Activated CD4-positive, alpha-beta T cell treated with anti-CD3 and anti-CD28 coated beads for 48 hours (primary cell): ENCODE results near the gene TIE1.

Experiments
- DNase-seq: peaks from one replicate; pipeline ENCODE4 v3.0.0-alpha.2; 2020

TIE1 gene

DNA sequence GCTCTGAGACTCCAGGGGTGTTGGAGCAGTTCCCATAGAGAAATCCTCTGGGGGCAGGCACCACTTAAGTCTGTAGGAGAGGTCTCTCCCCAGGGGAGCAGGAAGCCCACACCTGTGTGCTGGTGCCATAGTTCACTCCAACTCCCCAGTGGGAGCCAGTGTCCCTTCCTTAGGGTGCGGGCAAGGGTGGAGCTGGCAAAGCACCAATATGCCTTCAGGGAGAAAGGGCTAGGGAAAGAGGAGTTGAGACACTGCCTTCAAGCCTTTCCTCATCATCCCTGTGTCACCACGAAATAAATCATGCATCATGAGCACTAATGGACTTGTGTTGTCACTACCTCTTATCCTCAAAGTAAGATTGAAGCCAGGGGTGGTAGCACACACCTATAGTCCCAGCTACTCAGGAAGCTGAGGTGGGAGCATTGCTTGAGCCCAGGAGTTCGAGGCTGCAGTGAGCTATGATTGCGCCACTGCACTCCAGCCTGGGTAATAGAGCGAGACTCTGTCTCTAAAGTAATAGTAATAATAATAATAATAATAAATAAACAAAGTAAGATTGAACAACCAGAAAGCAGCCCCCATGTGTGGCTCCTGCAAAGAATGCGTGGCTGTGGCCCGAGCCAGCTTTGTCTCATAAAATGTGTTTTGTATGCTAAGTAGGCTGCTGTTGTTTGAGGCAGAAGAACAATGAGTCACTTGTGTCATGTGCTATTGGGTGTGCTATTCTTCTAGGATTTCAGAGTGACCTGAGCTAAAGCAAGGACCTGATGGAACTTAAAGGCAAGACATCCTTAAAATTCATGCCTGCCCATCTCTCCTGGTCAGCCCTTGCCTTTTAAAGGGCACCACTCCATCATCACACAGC lies 6.7 kb upstream of the TIE1 start:
- no peak for DNase-seq

DNA sequence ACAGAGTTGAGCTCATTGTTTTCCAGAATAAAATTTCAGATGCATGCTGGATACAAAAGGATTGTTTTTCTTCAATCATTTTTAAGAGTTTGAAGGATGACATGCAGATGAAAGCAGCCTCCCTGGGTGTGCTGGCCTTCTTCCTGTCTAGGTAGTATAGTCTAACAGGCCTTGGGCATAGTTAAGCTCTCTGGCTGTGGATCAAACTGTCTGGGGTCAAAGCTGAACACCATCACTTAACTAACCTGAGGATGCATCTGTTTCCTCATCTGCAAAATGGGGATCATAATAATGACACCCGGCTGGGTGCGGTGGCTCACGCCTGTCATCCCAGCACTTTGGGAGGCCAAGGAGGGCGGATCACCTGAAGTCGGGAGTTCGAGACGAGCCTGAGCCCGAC lies 6.0 kb upstream of the TIE1 start:
- DNase-seq: no peak

DNA sequence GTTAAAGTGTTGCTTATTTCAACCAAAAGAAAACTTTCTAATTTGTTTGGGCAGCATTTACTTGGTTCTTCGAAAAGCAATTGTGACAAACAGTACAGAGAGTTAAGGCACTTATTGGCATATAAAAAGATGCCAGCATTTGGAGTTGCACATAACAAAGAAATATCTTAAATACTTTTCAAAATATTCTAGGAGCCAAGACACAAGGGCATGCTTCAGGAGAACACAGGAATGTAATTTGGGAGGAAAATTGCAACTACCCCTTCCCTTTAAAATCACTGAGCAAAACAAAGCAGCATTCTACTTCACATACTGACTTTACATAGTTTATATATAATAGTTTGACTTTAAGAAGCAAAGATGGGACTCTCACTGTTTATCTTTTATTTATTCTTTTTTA lies 4.6 kb upstream of the TIE1 start:
- no peak for DNase-seq

DNA sequence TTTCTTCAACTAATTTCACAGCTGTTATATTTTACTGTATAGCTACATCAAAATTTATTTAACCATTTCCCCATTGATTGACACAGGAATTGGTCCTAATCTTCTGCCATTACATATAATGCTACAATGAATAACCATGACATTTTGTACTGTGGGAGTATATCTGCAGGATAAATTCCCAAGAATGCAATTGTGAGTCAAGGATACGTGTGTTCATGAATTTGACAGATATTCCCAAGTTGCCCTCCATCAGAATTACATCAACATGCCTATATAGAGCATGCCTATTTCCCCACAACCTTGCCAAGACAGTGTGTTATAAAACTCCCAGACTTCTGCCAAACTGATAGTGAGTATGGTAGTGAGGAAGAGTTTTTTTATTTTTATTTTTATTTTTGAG lies 2.7 kb upstream of the TIE1 start:
- DNase-seq: no peak

DNA sequence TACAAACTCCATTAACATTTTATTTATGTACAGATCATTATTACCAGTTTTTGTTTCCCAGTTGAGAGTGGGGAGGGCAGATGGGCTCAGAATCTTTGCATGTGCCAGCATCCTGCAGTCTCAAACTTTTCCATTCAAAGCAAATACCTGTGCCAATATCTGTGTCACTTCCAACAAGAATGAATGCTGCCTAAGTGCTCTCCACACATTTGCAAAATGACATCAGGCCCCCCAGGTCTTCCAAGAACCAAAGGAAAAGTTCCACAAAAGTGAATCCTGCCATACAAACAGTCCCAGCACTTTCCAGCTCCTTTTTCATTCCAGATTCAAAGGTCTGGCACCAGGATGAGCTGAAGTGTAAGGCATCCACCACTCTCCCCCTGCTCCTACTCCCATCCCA lies 1.7 kb upstream of the TIE1 start:
- no peak for DNase-seq

DNA sequence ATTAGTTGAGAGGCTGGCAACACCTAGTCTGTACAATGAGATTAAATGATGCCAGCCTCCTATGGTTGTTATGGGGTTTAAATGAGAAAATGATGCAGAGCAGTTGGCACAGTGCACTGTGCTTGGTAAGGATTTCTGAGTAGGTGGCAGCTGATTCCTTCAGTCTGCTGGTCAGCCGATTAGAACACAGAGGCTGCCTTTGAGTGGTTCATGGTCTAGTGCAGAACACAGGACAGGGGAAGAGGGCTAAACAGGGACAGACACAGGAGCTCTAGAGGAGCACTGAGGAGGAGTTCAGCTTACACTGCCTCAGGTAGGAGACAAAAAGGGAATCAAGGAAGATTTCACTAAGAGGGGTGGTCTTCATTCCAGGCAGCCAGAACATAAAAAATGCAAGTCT lies 1.4 kb downstream of the TIE1 start:
- DNase-seq: no peak

DNA sequence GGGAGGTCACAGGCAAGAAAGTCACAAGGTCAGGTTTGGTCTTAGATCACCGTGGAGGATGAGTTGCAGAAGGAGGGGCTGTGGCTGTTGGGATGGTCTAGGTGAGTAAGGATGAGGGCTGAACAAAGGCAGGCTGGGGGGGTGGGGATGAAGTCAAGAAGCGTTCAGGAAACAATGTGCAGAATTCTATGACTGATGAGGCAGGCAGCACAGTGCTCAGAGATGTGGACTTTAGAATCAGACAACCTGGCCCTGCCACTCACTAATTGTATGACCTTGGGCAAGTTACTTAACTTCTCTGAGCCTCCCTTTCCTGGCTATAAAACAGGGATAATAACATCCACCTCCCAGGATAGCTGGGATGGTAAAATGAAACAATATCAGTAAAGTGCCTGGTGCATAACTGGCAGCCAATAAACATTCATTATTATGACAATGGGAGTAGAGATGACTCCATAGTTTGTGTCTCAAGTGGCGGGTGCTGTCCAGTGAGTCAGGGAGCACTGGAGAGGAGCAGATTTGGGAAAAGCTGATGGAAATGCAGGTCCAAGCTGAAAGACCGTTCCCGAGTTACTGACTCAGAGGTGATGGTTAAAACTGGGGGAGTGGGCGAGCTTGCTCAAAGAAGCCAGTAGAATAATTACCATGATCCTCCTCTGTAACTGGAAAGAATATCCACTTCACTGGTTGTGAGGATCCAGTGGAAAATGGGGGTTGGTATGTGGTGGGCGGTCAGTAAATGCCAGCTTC lies 2.1 kb downstream of the TIE1 start:
- no peak for DNase-seq

DNA sequence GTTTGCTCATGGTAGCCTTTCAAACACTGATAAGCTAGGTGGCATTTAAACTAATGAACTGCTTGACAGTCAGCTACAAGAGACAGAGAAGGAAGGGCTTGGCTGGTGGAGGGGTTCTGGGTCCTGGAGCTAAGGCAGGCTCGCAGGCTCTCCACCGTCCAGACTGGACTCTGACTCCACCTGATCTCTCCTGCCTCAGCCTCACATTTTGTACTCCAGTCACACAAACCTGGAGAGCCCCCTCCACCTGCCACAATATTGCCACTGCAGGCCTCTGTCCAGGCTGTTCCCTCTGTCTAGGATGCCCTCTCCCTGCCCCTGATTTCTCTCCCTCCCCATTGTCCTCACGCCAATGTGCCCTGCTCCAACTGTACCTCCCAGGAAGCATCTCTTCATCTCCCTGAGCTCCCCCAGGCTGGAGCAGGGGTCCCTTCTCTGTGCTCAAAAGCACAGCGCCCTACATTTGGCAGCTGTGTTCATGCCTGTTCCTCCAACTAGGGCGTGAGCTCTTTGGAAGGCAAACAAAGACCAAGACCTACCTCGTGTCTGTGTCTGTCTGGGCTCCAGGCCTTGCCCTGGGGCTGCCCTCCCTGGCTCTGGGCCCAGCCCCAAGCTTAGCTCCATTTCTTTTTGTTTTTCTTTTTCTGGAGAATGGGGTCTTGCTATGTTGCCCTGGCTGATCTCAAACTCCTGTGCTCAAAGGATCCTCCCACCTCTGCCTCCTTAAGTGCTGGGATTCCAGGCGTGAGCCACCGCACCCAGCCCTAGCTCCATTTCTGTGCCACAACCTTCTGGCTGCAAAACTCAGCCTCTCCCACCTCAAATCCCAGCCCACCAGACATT lies 2.9 kb downstream of the TIE1 start:
- no peak for DNase-seq

DNA sequence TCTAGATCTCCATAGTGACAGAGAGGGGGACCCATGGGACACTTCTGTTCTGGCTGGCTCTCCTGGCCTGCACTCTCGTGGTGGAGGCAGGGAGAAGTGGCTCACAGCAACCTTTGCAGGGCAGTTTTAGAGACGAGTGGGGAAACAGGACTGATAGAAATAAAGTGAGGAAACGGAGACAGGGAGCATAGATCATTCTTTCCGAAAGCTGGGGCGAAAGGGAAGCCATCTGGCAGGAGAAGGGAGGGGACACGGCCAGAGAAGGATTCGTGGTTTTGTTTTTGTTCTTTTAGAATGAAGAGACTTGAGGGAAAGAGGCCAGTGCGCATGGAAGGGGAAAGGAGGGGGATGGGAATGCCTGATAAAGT lies 3.5 kb downstream of the TIE1 start:
- no peak for DNase-seq

DNA sequence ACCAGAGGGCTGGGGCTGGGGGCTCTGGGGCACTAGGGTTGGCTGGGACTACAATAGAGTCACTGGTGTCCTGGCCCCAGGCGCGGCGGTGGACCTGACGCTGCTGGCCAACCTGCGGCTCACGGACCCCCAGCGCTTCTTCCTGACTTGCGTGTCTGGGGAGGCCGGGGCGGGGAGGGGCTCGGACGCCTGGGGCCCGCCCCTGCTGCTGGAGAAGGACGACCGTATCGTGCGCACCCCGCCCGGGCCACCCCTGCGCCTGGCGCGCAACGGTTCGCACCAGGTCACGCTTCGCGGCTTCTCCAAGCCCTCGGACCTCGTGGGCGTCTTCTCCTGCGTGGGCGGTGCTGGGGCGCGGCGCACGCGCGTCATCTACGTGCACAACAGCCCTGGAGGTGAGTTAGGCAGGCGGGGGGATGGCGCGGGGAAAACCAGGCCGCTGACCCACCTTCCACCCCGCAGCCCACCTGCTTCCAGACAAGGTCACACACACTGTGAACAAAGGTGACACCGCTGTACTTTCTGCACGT lies 4.1 kb downstream of the TIE1 start:
- no peak for DNase-seq

DNA sequence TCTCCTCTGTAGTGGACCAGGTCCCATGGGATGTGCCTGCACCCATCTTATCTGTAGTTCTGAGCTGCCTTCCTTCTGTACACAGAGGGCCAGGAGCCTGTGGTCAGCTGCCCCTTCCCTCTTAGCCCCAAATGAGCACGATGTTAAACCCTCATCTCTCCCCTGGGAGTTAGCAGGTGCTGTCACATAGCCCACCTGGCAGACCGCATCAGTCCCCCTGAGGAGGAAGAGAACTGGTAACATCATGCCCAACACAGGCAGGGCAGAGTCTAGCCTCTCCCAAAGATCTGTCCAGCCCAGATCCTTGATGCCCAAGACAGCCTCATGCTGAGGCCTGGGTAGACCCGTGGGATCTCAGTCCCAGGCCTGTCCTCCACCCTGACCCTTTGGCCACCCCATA lies 4.7 kb downstream of the TIE1 start:
- no peak for DNase-seq

DNA sequence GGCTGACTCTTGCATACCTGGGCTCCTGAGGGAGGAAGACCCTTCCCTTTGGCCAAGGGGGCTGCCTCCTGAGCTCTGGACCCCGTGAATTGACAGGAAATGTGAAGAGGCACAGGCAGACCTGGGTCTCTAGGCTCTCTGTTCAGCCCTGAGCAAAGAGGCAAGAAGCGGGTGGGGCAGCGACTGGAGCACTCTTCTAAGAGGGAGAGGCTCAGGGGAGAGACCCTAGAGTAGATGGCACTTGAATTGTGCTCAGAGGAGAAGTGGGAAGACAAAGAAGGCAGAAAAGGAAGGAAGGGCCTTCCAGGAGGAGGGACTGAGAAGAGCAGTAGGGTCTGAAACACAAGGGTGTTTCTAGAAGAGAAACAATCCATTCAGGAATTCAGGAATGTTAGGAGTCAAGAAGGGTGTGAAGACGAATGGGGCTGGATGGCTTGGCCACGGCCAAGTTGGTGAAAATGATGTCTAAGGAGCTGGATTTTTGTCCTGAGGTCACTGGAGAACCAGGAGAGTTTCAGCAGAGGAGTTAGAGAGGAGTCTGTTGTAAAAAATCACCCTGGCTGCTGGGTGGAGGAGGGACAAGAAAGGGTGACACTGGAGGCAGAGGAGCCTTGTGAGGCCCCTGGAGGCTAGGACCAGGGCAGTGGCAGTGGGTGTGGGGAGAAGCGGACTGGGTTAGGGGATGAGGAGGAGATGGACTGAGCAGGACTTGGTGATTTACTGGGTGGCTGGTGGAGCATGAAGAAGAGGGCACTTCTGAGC lies 5.3 kb downstream of the TIE1 start:
- DNase-seq: no peak

DNA sequence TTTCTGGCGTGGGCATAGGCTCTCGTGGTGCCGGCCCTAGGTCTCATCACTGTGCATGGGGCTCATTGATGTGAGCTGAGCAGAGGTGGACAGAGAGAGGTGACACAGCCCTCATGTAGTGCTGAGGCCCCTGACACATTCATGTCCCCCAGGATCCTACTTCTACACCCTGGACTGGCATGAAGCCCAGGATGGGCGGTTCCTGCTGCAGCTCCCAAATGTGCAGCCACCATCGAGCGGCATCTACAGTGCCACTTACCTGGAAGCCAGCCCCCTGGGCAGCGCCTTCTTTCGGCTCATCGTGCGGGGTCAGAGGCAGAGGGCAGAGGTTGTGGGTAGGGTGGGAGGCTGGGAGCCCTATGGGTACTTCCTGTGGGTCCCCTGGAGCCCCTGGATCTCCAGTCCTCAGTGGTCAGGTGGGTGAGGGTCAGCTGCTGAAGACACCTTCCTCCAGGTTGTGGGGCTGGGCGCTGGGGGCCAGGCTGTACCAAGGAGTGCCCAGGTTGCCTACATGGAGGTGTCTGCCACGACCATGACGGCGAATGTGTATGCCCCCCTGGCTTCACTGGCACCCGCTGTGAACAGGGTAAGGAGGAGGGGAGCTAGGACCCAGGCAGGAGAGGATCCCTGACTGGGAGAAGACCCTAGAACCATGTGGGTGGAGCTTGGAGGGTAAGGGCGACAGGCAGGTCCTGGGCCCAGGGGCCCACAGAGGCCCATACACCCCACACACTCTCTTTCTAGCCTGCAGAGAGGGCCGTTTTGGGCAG lies 6.1 kb downstream of the TIE1 start:
- no peak for DNase-seq

DNA sequence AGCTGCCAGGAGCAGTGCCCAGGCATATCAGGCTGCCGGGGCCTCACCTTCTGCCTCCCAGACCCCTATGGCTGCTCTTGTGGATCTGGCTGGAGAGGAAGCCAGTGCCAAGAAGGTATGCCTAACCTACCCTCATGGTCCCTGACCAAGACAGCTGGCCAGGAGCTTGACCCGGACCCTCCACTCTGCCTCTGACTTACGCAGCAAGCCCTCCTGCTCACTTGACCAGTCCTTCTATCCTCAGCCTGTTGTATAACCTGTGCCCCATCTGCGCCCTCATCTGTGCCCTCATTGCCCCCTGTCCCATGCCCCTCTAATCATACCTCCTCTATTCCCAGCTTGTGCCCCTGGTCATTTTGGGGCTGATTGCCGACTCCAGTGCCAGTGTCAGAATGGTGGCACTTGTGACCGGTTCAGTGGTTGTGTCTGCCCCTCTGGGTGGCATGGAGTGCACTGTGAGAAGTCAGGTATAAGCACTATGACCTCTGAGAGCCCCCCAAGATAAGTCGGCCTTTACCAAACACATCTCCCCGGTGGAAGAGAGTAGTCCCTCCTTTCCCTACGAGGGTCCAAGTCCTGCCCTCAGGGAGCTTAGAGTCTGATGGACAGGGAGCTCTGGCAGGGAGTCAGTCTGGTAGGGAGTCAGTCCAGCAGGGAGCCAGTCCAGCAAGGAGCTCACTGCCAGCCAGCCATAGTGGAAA lies 6.8 kb downstream of the TIE1 start:
- DNase-seq: no peak

DNA sequence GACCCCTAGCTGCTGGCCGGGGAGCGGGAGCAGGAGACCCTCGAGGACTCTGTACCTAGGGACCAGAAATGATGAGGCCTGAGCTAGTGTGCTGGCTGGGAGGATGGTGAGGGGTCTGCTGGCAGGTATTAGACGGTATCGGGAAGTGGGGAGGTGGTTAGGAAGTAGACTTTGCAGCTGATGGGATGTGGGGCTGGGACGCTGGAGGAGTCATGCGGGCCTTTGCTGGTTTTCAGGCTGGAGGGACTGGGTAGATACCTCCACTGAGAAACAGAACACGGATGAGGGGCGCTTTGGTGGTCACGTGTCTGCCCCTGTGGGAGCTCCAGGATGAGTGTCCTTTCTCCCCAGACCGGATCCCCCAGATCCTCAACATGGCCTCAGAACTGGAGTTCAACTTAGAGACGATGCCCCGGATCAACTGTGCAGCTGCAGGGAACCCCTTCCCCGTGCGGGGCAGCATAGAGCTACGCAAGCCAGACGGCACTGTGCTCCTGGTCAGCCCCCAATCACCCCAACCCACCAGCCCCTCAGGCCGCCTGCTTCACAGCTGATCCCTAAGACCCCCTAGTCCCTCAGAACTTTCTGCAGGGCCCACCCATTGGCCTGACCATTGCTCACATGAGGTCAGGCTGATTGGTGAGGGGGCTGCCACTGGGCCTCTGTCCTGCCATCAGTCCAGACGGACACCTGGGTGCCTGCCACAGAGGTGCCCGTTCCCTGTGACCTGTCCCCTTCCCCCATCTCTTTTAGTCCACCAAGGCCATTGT lies 8.0 kb downstream of the TIE1 start:
- DNase-seq: no peak

DNA sequence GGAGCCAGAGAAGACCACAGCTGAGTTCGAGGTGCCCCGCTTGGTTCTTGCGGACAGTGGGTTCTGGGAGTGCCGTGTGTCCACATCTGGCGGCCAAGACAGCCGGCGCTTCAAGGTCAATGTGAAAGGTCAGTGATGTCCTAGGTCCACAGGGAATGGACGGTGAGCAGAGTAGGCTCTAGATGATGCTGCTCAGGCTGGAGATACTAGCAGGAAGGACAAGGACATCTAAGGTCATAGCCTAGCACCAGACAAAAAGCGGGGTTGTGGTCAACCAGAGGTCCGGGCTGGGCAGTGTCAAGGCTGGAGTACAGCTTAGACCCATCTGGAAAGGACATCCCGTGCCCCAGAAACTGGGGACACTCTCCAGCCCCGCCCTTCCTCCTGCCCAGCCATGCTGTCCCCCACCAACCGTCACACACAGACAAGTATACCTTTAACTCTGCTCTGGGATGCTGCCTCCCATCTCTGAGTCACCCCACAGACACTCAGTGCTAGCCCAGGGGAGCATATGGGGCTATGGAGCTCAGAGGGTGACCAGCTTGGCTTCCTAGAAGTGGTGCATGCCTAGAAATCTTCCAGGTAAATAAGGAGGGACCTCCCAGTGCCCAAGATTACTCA lies 8.7 kb downstream of the TIE1 start:
- DNase-seq: no peak

DNA sequence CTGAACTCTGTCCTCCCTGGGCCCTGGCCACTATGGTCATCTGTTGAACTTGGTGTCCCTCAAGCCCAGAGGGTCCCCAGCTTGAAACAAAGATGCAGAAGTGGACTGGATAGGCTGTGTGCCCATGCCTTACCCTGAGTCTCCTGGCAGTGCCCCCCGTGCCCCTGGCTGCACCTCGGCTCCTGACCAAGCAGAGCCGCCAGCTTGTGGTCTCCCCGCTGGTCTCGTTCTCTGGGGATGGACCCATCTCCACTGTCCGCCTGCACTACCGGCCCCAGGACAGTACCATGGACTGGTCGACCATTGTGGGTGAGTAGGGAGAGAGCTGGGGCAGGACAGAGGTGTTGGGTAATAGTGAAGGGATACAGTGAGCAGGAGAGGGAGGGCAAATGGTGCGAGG lies 10.7 kb downstream of the TIE1 start:
- DNase-seq: no peak

DNA sequence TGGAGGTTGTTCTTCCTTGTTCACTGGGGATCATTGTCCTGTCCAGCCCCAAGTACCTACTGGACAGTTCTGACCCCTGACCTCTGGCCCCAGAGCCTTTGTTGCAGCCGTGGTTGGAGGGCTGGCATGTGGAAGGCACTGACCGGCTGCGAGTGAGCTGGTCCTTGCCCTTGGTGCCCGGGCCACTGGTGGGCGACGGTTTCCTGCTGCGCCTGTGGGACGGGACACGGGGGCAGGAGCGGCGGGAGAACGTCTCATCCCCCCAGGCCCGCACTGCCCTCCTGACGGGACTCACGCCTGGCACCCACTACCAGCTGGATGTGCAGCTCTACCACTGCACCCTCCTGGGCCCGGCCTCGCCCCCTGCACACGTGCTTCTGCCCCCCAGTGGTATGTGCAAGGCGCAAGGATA lies 11.4 kb downstream of the TIE1 start:
- no peak for DNase-seq

DNA sequence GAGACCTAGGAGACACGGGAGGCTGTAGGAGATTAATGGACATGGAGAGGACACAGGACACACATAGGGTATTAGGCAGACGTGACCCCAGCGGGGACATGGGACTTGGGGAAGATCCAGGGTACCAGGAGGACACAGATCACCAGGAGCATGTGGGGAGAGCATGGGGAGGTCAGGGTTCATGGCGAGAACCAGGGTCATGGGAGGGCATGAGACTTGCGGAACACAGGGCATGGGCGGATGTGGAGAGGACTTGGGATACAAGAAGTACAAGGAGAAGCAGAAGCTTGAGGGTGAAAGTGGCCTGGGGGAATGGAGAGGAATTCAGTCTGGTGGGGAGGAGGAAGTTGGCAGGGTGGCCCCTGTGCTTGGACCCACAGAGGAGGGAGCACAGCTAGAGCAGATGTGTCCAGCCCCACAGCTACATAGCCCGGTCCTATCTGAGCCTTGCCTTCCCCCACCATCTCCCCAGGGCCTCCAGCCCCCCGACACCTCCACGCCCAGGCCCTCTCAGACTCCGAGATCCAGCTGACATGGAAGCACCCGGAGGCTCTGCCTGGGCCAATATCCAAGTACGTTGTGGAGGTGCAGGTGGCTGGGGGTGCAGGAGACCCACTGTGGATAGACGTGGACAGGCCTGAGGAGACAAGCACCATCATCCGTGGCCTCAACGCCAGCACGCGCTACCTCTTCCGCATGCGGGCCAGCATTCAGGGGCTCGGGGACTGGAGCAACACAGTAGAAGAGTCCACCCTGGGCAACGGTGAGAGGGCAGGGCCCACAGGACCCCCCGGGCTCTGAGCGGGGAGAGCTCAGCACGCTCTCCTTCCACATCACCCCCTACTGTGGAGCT lies 12.1 kb downstream of the TIE1 start:
- DNase-seq: no peak
